HEK293T (cell line): ENCODE measurements around the gene GPR39.

Experiments used
- FOXM1 ChIP-seq: fragments of 450-650 bp; IDR thresholded peaks from 2 replicates; pipeline ENCODE4 v1.6.1; 2017; ENCODE audit warnings: mild to moderate bottlenecking, borderline replicate concordance
- SP1 ChIP-seq: fragments of 450-650 bp; IDR thresholded peaks from 2 replicates; pipeline ENCODE4 v1.6.1; 2017

DNA sequence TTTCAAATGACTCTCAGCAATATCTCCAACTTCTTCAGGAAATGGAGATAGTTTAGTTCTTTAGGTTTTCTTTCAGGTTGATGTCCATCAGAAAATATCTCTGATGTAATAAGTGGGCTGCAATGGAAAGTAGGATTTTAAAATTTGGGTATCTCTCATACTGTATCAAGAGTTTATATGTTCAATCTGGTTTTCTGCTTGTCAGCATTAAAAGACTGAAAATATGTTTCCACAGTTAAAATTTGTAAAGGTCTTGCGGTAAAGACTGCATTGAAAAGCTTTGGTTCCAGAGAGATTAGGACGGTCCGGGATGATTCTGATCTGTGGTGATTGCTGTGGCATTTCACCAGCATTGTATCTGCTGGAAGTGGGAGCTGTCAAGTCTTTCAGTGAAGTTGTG is 170.2 kb downstream of the GPR39 start:
- TF ChIP-seq SP1 (no peak), FOXM1 (no peak)
